A549 (cell line): ENCODE results near the gene PROX1.

ENCODE experiments used
- POLR2A ChIP-seq: IDR thresholded peaks from 2 replicates; pipeline ENCODE4 v1.6.1; 2012; ENCODE audit warnings: mild to moderate bottlenecking, low read length
- RAD21 ChIP-seq, 2 experiments: fragments of >200 bp in 1 of 2; sonication (Bioruptor Twin) in 1 of 2; formaldehyde crosslinking in 1 of 2; IDR thresholded peaks in 1 of 2; conservative IDR thresholded peaks in 1 of 2; 2 replicates in 1 of 2; 3 replicates in 1 of 2; pipeline ENCODE4 v1.6.1; 2012 to 2018; ENCODE audit warnings: inconsistent platforms in 1 of 2
- REST ChIP-seq: fragments of 200-600 bp; sonication (generic); IDR thresholded peaks from 2 replicates; pipeline ENCODE4 v1.6.1; 2016; ENCODE audit warnings: antibody characterized with exemption, mild to moderate bottlenecking, moderate library complexity
- TF ChIP-seq, protein P1 (sequence below): fragments of >200 bp; sonication (Bioruptor Twin); formaldehyde crosslinking; IDR thresholded peaks from 3 replicates; pipeline ENCODE4 v1.5.1; 2016

DNA sequence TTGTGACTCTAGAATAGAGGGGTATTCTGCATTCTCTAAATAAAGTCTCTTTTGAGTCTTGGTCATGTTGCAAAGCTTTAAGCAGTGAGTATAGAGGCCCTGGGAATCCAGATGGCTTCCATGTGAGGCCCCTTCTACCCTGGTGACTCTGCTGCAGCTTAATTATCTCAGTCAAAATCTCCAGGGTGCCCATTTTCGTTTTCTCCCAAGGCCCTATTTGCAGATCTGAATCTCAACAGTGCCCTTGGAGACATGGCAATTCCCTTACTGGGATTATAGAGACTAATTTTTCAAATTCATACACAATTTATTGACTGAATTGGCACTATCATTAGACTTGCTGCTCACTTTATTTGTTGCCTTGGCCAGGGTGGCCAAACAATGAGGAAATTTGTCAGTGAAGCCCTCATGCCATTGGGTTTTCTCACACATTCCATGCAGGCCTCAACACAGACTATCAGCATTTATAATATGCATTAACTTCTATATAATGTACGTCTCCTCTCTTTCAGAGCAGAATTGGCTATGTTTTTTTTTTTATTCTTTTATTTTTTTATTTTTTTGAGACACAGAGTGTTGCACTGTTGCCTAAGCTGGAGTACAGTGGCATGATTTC, 35.1 kb downstream of the PROX1 start:
- TF ChIP-seq POLR2A, result no peak
- no peak for TF ChIP-seq REST
- TF ChIP-seq, protein P1, sequence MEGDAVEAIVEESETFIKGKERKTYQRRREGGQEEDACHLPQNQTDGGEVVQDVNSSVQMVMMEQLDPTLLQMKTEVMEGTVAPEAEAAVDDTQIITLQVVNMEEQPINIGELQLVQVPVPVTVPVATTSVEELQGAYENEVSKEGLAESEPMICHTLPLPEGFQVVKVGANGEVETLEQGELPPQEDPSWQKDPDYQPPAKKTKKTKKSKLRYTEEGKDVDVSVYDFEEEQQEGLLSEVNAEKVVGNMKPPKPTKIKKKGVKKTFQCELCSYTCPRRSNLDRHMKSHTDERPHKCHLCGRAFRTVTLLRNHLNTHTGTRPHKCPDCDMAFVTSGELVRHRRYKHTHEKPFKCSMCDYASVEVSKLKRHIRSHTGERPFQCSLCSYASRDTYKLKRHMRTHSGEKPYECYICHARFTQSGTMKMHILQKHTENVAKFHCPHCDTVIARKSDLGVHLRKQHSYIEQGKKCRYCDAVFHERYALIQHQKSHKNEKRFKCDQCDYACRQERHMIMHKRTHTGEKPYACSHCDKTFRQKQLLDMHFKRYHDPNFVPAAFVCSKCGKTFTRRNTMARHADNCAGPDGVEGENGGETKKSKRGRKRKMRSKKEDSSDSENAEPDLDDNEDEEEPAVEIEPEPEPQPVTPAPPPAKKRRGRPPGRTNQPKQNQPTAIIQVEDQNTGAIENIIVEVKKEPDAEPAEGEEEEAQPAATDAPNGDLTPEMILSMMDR, result no peak
- TF ChIP-seq RAD21 (conservative IDR thresholded peaks at IDR 0.05 in 1 of 2, IDR thresholded peaks at IDR 0.05 in 1 of 2), result no peak
